Measurements from ENCODE around the gene MFSD6L.
"Not testable (repeated sequence)": the region's sequence is repeated elsewhere in the genome, so short reads cannot be mapped to it uniquely, and the experiment has no call there.

Gene MFSD6L

GRCh38 chr17:8818047-8818446, 18.9 kb upstream of the MFSD6L start:
- no peak for TF ChIP-seq CTCF (IDR thresholded peaks at IDR 0.05; ENCODE audit: borderline replicate concordance, insufficient read depth, low read depth, low read length)
- H3K4me3 ChIP-seq (ENCODE audit: low read depth, low read length), result no peak overlapping the region

GRCh38 chr17:8806926-8807550, 7.9 kb upstream of the MFSD6L start:
- H3K4me3 ChIP-seq (ENCODE audit: low read depth, low read length), result no peak overlapping the region
- TF ChIP-seq CTCF (IDR thresholded peaks at IDR 0.05; ENCODE audit: borderline replicate concordance, insufficient read depth, low read depth, low read length), result no peak

DNA sequence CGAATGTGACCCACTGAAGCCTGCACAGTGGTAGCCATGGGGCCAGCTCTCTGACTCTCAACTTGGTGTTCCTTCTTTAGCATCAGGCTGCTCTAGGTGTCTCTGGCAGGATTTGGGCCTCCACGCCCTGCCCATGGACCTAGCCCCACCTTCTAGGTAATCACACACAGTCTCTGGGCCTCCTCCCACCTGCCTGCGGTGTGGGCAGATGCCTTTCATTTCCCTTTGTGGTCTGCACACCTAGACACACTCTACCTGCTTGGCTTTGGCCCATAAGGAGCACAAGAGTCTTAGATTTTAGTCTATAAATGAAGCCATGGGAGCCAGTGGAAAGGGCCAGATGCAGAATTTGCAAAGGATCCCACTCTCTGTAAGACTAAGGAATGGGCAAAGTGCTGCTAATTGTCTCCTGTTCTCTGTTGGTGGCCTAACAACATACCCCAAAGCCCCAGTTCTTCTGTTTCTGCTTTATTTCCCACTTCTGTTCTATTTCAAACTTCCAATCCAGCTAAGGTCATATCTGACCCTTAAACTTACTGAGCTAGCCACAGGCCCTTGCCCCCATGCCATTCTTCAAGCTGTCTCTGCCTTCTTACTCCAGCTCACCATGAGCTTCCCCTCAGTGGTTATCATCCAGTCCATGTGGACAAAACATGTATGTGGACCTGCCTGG, 7.2 kb upstream of the MFSD6L start:
- no peak overlapping the region for H3K4me3 ChIP-seq (ENCODE audit: low read depth, low read length)

DNA sequence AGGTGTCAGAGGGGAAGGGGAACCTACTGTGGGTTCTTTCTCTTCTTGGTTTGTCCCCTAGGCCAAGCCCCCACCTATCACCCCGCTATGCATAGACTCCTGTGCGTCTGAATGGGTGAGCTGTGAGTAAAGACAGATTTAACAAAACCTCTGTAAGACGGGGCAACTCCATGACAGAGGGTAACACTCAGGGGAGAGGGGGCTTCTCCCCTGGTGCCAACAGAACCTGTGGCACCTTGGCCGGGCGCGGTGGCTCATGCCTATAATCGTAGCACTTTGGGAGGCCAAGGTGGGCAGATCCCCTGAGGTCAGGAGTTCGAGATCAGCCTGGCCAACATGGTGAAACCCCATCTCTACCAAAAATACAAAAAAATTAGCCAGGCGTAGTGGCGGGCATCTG, 6.2 kb upstream of the MFSD6L start:
- H3K4me3 ChIP-seq (ENCODE audit: low read depth, low read length), result not testable (repeated sequence)

More for the DNA sequence above, 7.2 kb upstream of the MFSD6L start:
- TF ChIP-seq CTCF (IDR thresholded peaks at IDR 0.05; ENCODE audit: borderline replicate concordance, insufficient read depth, low read depth, low read length), result no peak

DNA sequence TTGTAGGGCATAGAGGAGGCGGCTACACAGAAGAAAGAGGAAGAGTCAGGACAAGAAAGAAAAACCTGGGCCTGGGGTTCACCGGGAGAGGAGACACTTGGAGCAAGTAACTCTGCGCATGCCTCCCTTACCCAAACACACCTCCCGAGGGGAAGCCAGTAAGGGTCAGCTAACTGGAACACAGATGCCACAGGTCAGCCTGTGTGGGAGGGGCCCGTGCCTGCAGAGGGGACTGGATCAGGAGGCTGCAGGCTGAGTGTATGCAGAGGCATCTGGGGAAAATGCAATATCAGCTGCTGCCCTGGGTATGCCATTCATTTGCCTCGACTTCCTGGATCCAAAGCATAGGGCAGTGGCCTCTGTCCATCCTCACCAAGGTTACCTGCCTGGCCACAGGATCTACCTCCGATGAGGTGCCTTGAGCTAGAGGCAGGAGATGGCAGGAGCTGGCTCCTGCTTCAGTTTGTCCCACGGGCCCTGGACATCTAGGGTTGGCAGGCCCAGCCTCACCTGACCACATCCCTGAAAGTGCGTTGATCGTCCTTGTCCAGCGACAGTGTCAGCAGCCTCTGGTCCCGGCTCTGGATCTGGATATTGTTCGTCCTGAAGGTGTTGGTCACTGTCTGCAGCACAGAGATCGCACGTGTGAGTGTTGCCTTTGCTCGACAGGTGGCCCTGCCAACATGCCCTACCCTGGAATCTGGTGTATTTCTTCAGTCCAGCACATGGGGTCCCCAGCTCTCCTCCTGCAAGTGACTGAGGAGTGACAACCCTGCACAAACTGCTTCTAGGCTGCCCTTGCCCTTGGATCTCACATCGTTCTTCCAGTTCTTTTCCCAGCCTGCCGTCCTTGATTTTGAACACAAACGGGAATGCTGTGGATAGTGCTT, 4.6 kb upstream of the MFSD6L start:
- TF ChIP-seq CTCF (IDR thresholded peaks at IDR 0.05; ENCODE audit: borderline replicate concordance, insufficient read depth, low read depth, low read length), result no peak
- H3K4me3 ChIP-seq (ENCODE audit: low read depth, low read length), result no peak overlapping the region

DNA sequence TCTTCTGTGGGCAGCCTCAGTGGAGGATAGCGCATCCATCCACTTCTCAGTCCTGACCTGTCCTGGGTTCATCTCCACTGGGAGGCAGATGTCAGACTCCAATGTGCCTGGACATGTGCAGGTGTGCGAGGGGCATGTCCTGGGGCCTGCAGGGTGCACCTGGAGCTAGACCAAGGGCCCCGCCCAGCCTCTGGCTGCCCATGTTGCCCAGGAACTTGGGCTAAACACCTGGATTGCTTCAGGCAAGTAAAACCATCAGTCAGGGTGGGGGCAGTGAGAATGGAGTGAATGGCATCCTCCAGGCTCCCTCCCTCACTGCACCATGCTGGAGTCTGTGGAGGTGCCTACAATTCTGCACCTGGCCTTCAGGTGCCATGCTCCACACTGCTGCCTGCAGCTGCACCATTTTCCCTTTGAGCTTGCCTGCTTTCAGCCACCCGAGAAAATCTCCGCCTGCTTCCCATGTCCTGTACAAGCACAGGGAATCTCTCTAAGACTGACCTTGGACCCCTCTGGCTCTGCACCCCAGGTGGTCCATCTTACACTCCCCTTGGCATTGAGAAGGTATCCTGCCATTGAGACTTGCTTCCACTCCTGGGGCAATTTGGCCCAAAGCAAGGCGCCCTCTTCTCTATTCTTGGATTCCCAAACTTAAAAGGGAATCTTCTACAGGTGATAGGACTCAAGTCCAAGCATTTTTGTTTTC, 2.1 kb upstream of the MFSD6L start:
- no peak for TF ChIP-seq CTCF (IDR thresholded peaks at IDR 0.05; ENCODE audit: borderline replicate concordance, insufficient read depth, low read depth, low read length)
- H3K4me3 ChIP-seq (ENCODE audit: low read depth, low read length), result no peak overlapping the region

- no peak for TF ChIP-seq CTCF (IDR thresholded peaks at IDR 0.05; ENCODE audit: borderline replicate concordance, insufficient read depth, low read depth, low read length)
- H3K4me3 ChIP-seq (ENCODE audit: low read depth, low read length), result no peak overlapping the region
These were observed 1.5 kb upstream of the MFSD6L start for GRCh38 chr17:8800656-8801055.
